Measurements from ENCODE around the gene QRFPR. TPM values are rescaled to one million over a fixed set of nuclear protein-coding genes. Genes with fewer than 3 reads are reported as not detected.

Gene QRFPR
- total and polyA plus RNA-seq, 2 of the 4 experiments (the other 2 are of a cell fraction): not detected

- WGBS, 2 experiments (ENCODE audit: extremely low coverage in 2 of 2, insufficient read length in 1 of 2): 100% methylated on average over 1 of the region's 7 CpGs; no CpG with 5 or more reads in 1 of the 2 experiments
- in situ Hi-C loops (cut with MboI; ENCODE audit: low sequenced_read_pairs): no loop called here
- CTCF ChIA-PET: no interaction called here
Measured at GRCh38 chr4:121338518-121338917, 42.3 kb downstream of the QRFPR start.

More at GRCh38 chr4:121338518-121338917, 42.3 kb downstream of the QRFPR start:
- H3K4me3 ChIP-seq (ENCODE audit: insufficient read depth, low read depth, low read length): no peak overlapping the region
- dilution Hi-C loops (cut with HindIII; ENCODE audit: low sequenced_read_pairs, unreplicated experiment) (no loop called here), intact Hi-C loops (cut with micrococcal nuclease) (no loop called here)
- ATAC-seq (ENCODE audit: low read depth) (no peak), DNase-seq (no peak)
- H3K14ac ChIP-seq (replicated peaks; ENCODE audit: low read depth, low read length): no peak overlapping the region
- no peak overlapping the region for H3K56ac ChIP-seq (ENCODE audit: extremely low read depth, insufficient read depth, low read length)
- H3K79me1 ChIP-seq (ENCODE audit: low read depth in 1 of 2, low read length in 2 of 2): no peaks in the 10 kb centered on the region
- no peak overlapping the region for H2AFZ ChIP-seq (replicated peaks; ENCODE audit: low read length, poor library complexity)
- H3K4me1 ChIP-seq (ENCODE audit: control insufficient read depth, insufficient read depth, low read length): no peaks in the 10 kb centered on the region
- H3K4ac ChIP-seq (ENCODE audit: low read depth, low read length): no peak overlapping the region
- no peaks in the 10 kb centered on the region for H4K20me1 ChIP-seq (ENCODE audit: insufficient read depth, low read length)
- POLR2A ChIA-PET (ENCODE audit: unreplicated experiment): no interaction called here
- no peak overlapping the region for H4K8ac ChIP-seq (ENCODE audit: low read depth in 2 of 2, low read length in 2 of 2)
- H2BK120ac ChIP-seq (ENCODE audit: low read depth, low read length): no peak overlapping the region
- H2AK9ac ChIP-seq (replicated peaks; ENCODE audit: low read depth, low read length, poor library complexity): no peak overlapping the region
- H2AK5ac ChIP-seq (ENCODE audit: low read depth, low read length): no peak overlapping the region
- H3K27me3 ChIP-seq (ENCODE audit: control insufficient read depth, insufficient read depth, low read length): no peaks in the 10 kb centered on the region
- H2BK20ac ChIP-seq (ENCODE audit: low read depth, low read length): no peak overlapping the region
- no peak overlapping the region for H3K4me2 ChIP-seq (ENCODE audit: low read depth, low read length)
- no peaks in the 10 kb centered on the region for H3K9me3 ChIP-seq (ENCODE audit: control insufficient read depth, insufficient read depth, low read length)
- H3K27ac ChIP-seq (ENCODE audit: insufficient read depth, low read length): no peak overlapping the region
- H3K9ac ChIP-seq (ENCODE audit: low read depth, low read length): no peak overlapping the region
- no peak overlapping the region for H2BK15ac ChIP-seq (ENCODE audit: low read depth, low read length)
- no TSS peak for BruUV-seq (replicated peaks)
- H4K91ac ChIP-seq (ENCODE audit: insufficient read depth, low read depth, low read length): no peak overlapping the region
- no peaks in the 10 kb centered on the region for H3K36me3 ChIP-seq (ENCODE audit: control insufficient read depth, insufficient read depth, low read length)
- H3K9me1 ChIP-seq (ENCODE audit: insufficient read depth, low read length): no peaks in the 10 kb centered on the region
- no peak overlapping the region for H2BK5ac ChIP-seq (ENCODE audit: low read depth, low read length, poor library complexity, severe bottlenecking)
- H3K18ac ChIP-seq (ENCODE audit: low read depth, low read length): no peak overlapping the region
- no peak overlapping the region for H3K23ac ChIP-seq (ENCODE audit: low read depth, low read length)
- no peak overlapping the region for H4K5ac ChIP-seq (ENCODE audit: low read depth, low read length)
- TF ChIP-seq FOS (IDR thresholded peaks at IDR 0.05; ENCODE audit: low read depth, low read length) (no peak), RFX5 (IDR thresholded peaks at IDR 0.05; ENCODE audit: low read depth, low read length) (no peak), ELK1 (IDR thresholded peaks at IDR 0.05; ENCODE audit: borderline replicate concordance, low read depth, low read length) (no peak), MAZ (IDR thresholded peaks at IDR 0.05; ENCODE audit: borderline replicate concordance, low read depth, low read length) (no peak), CHD1 (IDR thresholded peaks at IDR 0.05; ENCODE audit: low read depth, low read length) (no peak), MXI1 (IDR thresholded peaks at IDR 0.05; ENCODE audit: borderline replicate concordance, low read depth, low read length) (no peak)
- TF ChIP-seq, protein P1, sequence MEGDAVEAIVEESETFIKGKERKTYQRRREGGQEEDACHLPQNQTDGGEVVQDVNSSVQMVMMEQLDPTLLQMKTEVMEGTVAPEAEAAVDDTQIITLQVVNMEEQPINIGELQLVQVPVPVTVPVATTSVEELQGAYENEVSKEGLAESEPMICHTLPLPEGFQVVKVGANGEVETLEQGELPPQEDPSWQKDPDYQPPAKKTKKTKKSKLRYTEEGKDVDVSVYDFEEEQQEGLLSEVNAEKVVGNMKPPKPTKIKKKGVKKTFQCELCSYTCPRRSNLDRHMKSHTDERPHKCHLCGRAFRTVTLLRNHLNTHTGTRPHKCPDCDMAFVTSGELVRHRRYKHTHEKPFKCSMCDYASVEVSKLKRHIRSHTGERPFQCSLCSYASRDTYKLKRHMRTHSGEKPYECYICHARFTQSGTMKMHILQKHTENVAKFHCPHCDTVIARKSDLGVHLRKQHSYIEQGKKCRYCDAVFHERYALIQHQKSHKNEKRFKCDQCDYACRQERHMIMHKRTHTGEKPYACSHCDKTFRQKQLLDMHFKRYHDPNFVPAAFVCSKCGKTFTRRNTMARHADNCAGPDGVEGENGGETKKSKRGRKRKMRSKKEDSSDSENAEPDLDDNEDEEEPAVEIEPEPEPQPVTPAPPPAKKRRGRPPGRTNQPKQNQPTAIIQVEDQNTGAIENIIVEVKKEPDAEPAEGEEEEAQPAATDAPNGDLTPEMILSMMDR (conservative IDR thresholded peaks at IDR 0.05; ENCODE audit: low read depth, low read length): no peak

Data from IMR-90 (cell line).